Kidney glomerular epithelial cell (primary cell): ENCODE measurements around the gene PPP1R13L.

Experiments used
- DNase-seq: peaks from one replicate; lab custom pipeline; 2025; lab: John Stamatoyannopoulos, UW

The PPP1R13L gene

DNA sequence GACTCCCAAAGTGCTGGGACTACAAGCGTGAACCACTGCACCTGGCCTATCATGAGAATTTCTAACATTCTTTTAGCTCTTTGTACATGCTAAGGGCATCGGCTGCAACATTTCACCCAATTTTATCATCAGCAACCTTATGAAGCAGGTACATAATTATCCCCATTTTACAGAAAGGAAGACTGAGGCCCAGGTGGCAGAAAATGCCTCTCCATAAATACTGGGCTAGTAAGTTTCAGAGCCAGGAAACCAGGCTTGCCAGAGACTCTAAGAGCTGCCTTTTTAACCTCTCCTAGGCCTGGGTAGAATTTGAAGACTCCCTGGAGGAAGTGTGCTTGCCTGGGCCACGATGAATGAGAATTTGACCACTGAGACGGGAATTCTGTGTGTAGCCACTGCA, 36.7 kb downstream of the PPP1R13L start:
- DNase-seq, result no peak

GRCh38 chr19:45364696-45365095, 40.2 kb downstream of the PPP1R13L start:
- no peak for DNase-seq

DNA sequence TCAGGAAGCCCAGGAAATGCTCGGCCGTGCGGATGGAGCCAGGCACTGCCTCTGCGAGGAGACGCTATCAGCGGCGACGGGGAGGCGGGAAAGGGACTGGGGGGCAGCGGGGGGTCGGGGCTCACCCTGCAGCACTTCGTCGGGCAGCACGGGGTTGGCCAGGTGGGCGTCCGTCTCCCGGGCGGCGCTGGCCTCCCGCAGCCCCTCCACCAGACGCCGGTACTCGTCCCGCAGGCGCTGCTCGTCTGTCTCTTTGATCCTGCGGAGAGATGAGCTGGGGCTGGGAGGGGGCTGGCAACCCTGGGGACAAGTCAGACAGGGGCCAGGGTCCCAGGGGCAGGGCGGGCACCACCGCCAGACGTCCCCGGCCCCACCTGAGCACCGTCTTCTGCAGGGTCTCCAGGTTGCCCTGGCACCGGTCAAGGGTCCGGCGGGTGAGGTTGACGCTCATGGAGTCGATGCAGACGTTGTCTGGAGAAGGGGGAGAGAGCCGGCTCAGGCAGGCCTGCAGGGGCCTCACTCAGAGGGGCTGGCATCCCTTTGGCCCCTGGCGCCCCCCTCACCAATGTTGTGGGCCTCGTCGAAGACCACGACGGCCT, 40.9 kb downstream of the PPP1R13L start:
- no peak for DNase-seq

DNA sequence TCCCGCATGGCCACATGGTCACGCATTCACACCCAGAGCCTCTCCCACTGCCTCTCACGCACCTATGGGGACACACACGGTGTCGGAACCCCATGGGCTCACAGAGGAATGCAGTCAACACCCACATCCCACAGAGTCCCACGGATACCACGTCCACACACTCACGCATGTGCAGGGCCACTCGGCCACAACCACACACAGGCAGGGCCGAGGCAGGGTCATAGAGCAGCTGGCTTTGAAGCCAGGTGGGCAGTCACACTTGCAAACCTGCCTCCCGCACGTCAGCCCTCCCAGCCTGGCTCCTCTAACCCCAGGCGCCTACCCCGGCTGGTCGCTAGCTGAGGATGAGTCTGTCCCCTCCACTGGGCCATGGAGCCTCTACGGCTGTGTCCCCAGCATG, 42.6 kb downstream of the PPP1R13L start:
- DNase-seq, result no peak

DNA sequence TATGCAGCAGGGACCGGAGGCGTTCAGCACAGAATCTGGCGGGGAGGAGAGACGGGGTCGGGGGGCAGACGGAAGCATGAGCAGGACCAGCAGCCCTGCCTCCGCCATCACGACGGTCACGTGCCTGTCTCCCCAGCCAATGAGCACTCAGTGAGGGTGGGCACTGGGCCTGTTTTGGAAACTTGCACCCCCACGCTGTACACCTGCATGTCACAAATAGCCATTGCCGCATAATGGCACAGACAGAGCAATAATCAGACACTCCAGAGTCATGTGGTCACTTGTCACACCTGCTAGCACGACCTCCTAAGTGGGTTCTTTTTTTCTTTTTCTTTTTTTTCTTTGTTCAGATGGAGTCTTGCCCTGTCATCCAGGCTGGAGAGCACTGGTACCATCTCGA, 43.3 kb downstream of the PPP1R13L start:
- no peak for DNase-seq

GRCh38 chr19:45358213-45358792, 46.6 kb downstream of the PPP1R13L start:
- DNase-seq, result no peak

- DNase-seq, result no peak
Observed at GRCh38 chr19:45357445-45357783, 47.5 kb downstream of the PPP1R13L start.

- no peak for DNase-seq
Observed at GRCh38 chr19:45356760-45357444, 48.0 kb downstream of the PPP1R13L start.

GRCh38 chr19:45355910-45356309, 49.0 kb downstream of the PPP1R13L start:
- DNase-seq, result no peak

- no peak for DNase-seq
Observed at GRCh38 chr19:45355402-45355801, 49.5 kb downstream of the PPP1R13L start.

- no peak for DNase-seq
Observed at GRCh38 chr19:45354241-45354842, 50.5 kb downstream of the PPP1R13L start.

DNA sequence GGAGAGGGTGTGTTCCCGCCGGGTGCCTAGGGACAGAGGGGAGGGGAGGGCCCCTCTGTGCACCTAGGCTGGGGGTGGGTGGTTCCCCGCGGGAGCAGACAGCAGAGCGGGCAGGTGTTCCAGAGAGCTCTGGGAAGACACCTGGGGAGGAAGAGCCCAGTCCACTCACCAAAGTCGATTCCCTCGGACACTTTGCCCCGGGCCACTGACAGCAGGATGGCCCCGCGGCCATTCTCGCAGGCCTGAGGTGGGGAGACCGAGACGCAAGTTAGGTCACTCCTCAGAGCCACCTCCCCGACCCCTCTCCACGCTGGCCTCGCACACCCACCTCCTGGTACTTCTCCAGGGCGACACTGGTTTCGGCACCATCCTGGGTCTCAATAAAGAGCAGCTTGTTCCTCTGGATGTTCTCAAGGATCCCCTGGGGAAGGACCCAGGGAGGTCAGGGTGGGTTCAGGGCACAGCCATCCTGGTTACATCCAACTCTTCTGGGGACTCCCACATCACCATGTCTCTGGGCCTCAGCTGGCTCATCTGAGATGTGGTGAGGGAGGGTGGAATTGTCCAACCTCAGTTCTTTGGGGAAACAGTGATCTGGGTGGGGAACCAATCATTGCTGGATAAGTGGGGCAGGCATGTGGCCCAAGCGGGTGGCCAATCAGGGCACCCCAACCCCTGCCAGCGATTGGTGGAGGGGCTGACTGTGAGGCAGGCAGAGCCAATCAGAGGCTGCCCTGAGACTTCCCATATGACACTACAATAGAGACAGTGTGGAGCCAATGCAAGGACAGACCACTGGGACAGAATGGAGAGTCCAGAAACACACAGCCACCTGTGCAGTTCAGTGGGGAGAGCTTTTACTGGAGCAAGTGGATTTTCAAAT, 51.7 kb downstream of the PPP1R13L start:
- DNase-seq, result no peak

DNA sequence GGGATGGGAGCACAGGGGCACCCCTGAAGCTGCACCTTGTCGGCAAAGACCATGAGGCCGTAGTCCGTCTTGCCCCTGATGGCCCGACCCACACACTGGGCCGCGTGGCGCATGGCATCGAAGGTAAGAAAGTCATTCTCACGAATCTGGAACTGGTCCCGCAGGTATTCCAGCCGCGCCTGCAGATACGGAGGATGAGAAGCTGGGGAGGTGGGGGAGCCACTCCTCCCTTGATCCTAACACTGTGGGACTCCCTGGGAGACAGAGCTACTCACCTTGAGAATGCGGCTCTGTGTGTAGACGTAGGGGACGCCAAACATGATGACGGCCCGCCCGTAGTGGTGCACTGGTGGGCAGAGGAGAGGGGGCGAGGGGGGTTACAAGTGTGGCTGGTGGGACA, 52.4 kb downstream of the PPP1R13L start:
- DNase-seq, result no peak

DNA sequence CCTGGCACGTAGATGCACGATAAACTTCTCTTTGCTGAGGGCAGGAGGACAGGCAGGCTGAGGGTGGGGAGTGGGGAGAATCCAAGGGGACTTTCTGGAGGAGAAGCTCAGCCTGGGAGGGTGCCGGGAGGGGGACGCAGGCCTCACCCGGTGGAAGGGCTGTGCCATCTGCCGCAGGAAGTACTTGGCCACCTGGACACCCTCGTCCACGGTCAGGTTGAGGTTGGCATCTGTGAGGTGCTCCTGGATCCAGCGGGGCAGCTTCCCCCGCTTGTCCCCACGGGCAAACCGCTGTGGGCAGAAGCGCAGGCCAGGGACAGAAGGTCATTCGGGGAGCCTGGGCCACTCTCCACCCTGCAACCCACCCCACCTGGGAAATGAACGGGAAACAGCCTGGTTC, 52.8 kb downstream of the PPP1R13L start:
- no peak for DNase-seq

DNA sequence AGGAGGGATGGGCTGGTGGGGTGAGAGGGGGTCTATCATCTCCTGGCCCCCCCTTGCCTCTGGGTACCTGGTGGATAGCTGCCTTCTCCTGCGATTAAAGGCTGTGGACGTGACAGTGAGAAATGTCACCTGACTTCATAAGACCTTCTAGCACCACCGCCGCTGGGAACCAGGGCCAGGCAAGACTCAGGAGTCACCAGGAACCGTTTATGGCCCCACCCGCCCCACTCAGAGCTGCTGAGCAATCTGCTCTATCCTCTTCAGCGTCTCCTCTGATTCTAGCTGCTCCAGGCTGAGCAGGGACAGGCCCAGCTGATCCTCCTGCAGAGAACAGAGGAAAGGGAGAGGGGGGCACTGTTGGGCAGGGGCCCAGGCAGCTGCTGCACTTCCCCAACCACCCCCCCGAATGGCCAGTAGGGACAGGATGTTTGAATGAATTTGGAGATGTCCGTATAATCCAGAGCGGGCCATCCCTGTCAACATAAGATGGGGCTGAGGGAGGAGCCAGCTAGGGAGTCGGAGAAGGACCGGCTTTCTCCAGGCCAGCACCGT, 53.4 kb downstream of the PPP1R13L start:
- no peak for DNase-seq

DNA sequence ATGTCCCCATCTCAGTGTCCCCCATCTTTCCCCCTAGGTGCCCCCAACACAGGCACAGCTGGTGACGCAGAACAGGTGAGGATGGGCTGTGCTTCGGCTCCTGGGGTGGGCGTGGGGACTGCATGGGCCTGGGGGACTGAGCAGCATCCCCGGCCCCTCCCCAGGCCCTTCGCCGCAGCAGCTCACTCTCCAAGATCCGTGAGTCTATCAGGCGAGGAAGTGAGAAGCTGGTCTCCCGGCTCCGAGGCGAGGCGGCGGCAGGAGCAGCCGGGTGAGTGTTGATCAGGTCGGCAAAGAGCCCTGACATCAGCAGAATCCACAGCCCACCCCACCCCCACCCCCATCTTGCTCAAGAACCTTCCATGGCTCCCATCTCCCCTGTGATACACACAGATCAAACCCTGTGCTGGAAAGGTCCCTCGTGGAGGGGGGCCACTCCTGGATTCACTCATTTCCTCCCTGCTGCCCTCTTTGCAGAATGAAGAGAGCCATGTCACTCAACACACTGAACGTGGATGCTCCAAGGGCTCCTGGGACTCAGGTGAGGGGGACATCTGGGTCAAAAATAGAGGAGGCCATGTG, 54.3 kb downstream of the PPP1R13L start:
- no peak for DNase-seq

- DNase-seq, result no peak
Observed at GRCh38 chr19:45349430-45349941, 55.4 kb downstream of the PPP1R13L start.

DNA sequence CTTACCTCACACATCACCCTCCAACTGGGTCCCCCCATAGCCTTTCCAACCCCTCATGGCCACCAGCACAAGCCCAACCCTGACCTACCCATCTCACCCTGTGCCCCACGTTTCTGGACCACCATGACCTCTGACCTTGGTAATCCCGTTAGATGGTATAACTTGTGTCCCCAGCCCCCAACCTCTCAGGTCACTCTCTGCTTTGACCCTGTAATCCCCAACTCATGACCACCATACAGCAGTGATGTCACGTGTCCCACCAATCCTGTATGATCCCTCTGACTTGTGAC, 55.8 kb downstream of the PPP1R13L start:
- DNase-seq, result no peak

DNA sequence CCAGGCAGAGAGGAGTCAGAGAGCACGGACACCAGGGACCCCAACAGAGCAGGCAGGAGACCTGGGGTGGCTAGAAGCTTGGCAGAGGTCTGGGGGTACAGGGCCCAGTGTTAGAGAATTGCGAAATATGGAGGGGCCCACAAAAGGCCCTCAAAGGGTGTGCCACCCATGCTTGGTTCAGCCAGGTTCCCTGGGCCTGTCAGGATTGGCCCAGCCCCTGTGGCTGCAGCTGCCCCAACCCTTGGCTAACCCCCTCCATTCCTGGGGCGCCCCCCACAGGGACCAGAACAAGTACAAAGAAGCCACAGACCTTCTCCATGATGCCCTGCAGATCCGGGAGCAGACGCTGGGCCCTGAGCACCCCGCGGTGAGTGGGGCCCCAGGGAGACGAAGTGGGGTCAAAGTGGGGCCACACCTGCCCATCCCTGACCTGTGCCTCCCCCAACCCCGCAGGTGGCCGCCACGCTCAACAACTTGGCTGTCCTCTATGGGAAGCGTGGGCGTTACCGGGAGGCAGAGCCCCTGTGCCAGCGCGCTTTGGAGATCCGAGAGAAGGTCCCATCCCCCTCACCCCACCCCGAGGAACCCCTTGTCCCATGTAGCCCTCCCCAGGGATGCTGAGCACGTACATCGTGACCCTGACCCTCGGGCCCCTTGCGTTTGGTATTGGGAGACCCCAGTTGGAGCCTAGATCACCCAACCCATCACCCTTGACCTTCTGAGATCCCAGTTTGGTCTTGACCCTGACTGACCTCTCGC, 56.3 kb downstream of the PPP1R13L start:
- no peak for DNase-seq

GRCh38 chr19:45347570-45348366, 57.1 kb downstream of the PPP1R13L start:
- no peak for DNase-seq
